Nephron (organoid): ENCODE data around the gene FASTKD2.

Source experiments
- H3K27ac Mint-ChIP-seq, 3 experiments: 2 replicates each; pipeline ENCODE4 v1.8.0; 2020; ENCODE audit warnings: mixed read lengths in 3 of 3, mild to moderate bottlenecking in 2 of 3, moderate library complexity in 1 of 3
- H3K27me3 Mint-ChIP-seq: 2 replicates; pipeline ENCODE4 v1.8.0; 2021; ENCODE audit warnings: low read depth, mild to moderate bottlenecking, moderate library complexity, mixed read lengths
- H3K36me3 Mint-ChIP-seq: 2 replicates; pipeline ENCODE4 v1.8.0; 2020; ENCODE audit warnings: low read depth, mixed read lengths
- H3K4me1 Mint-ChIP-seq: 2 replicates; pipeline ENCODE4 v1.8.0; 2020; ENCODE audit warnings: mixed read lengths
- H3K4me3 Mint-ChIP-seq, 3 experiments: 2 replicates each; pipeline ENCODE4 v1.8.0; 2020; ENCODE audit warnings: mild to moderate bottlenecking in 3 of 3, mixed read lengths in 3 of 3, moderate library complexity in 2 of 3
- H3K9me3 Mint-ChIP-seq: 2 replicates; pipeline ENCODE4 v1.8.0; 2020; ENCODE audit warnings: mixed read lengths
- TF ChIP-seq, protein P1 (sequence below), 3 experiments: fragments of 200-600 bp; sonication (generic); IDR thresholded peaks; one replicate each; pipeline ENCODE4 v1.5.0; 2021; ENCODE audit warnings: antibody characterized with exemption in 3 of 3; ENCODE audit not compliant: unreplicated experiment in 3 of 3

Gene FASTKD2

GRCh38 chr2:206765242-206766056 is at the start of gene FASTKD2, which contains the start of gene MDH1B:
FASTKD2 (plus strand) TSS chr2:206765606; CDS start chr2:206766694, 1,088 bp downstream.
MDH1B (minus strand) TSS chr2:206765328; CDS start chr2:206765271, 57 bp downstream.
- no peaks in the 10 kb centered on the region for H3K9me3 Mint-ChIP-seq
- peak within 1 kb of the TSS; percentile 97 to 98 (median 97) for H3K27ac Mint-ChIP-seq

DNA sequence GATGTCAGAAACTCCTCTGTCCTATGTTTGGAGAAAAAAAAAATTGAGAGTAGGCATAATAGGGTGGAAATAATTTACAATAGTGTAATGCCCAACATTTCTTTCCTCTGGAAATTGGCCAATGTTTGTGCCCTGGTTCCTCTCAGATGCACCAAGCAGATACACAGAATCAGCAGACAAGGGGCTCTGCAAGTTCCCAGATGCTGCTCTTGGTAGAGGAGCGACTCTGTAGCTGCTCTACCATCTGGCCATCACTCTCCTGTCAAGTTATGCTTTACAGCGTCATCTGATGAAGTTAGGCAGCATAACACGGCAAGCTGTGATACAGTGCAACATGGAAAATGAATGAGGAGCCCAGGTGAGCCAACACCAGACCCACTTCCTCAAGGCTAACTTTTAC is 48.8 kb upstream of the FASTKD2 start:
- H3K4me1 Mint-ChIP-seq: no peaks in the 10 kb centered on the region
- H3K4me3 Mint-ChIP-seq: no peak overlapping the region
- H3K27me3 Mint-ChIP-seq: peaks cover 5% of the 10 kb centered on the region
- no peaks in the 10 kb centered on the region for H3K9me3 Mint-ChIP-seq
- no peaks in the 10 kb centered on the region for H3K36me3 Mint-ChIP-seq
- no peak overlapping the region for H3K27ac Mint-ChIP-seq
- TF ChIP-seq, protein P1, sequence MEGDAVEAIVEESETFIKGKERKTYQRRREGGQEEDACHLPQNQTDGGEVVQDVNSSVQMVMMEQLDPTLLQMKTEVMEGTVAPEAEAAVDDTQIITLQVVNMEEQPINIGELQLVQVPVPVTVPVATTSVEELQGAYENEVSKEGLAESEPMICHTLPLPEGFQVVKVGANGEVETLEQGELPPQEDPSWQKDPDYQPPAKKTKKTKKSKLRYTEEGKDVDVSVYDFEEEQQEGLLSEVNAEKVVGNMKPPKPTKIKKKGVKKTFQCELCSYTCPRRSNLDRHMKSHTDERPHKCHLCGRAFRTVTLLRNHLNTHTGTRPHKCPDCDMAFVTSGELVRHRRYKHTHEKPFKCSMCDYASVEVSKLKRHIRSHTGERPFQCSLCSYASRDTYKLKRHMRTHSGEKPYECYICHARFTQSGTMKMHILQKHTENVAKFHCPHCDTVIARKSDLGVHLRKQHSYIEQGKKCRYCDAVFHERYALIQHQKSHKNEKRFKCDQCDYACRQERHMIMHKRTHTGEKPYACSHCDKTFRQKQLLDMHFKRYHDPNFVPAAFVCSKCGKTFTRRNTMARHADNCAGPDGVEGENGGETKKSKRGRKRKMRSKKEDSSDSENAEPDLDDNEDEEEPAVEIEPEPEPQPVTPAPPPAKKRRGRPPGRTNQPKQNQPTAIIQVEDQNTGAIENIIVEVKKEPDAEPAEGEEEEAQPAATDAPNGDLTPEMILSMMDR (IDR thresholded peaks at IDR 0.05; ENCODE audit: unreplicated experiment in 3 of 3): no peak

More at GRCh38 chr2:206765242-206766056, at the start of gene FASTKD2, which contains the start of gene MDH1B:
- H3K27me3 Mint-ChIP-seq: no peaks in the 10 kb centered on the region
- peaks cover 18% of the 10 kb centered on the region for H3K36me3 Mint-ChIP-seq
- H3K4me3 Mint-ChIP-seq: peak within 1 kb of the TSS in 2 of 3 experiments; percentile 92 to 98
- TF ChIP-seq, protein P1 (IDR thresholded peaks at IDR 0.05; ENCODE audit: unreplicated experiment in 3 of 3): no peak
- peaks cover 18% of the 10 kb centered on the region for H3K4me1 Mint-ChIP-seq

GRCh38 chr2:206718296-206718695 is 47.1 kb upstream of the FASTKD2 start, which contains the start of gene DYTN:
DYTN (minus strand) TSS chr2:206718396; CDS start chr2:206718279, 117 bp downstream.
- peaks cover 5% of the 10 kb centered on the region for H3K27me3 Mint-ChIP-seq
- H3K4me3 Mint-ChIP-seq: no peak within 1 kb of the TSS
- no peaks in the 10 kb centered on the region for H3K36me3 Mint-ChIP-seq
- no peaks in the 10 kb centered on the region for H3K4me1 Mint-ChIP-seq
- TF ChIP-seq, protein P1 (IDR thresholded peaks at IDR 0.05; ENCODE audit: unreplicated experiment in 3 of 3): no peak
- H3K27ac Mint-ChIP-seq: no peak within 1 kb of the TSS
- H3K9me3 Mint-ChIP-seq: no peaks in the 10 kb centered on the region

GRCh38 chr2:206721256-206721920 is 44.0 kb upstream of the FASTKD2 start:
- no peaks in the 10 kb centered on the region for H3K4me1 Mint-ChIP-seq
- H3K9me3 Mint-ChIP-seq: no peaks in the 10 kb centered on the region
- TF ChIP-seq, protein P1 (IDR thresholded peaks at IDR 0.05; ENCODE audit: unreplicated experiment in 3 of 3): no peak
- no peaks in the 10 kb centered on the region for H3K36me3 Mint-ChIP-seq
- H3K27ac Mint-ChIP-seq: no peak overlapping the region
- no peak overlapping the region for H3K4me3 Mint-ChIP-seq
- H3K27me3 Mint-ChIP-seq: peaks cover 5% of the 10 kb centered on the region

DNA sequence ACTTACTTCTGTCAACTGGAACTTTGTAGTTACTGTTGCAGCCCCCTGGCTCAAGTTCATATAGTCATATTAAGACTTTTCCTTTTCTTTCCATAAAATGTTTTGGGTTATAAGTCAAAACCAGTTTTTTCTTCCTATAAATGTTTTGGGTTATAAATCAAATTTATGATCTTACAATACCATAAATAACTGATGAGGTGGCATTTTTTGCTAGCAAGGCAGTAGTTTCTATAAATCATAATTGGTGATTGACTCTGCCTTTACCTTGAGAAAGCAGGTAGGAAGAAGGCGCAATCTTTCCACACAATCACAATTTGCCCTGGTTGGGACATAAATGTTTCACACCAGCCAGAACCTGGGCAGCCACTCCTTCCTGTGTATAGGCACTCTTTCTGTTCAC is 42.1 kb upstream of the FASTKD2 start:
- Mint-ChIP-seq H3K4me3 (no peak overlapping the region), H3K36me3 (no peaks in the 10 kb centered on the region), H3K9me3 (no peaks in the 10 kb centered on the region), H3K27ac (no peak overlapping the region), H3K27me3 (peaks cover 4% of the 10 kb centered on the region), H3K4me1 (no peaks in the 10 kb centered on the region)
- TF ChIP-seq, protein P1 (IDR thresholded peaks at IDR 0.05; ENCODE audit: unreplicated experiment in 3 of 3): no peak
